Gastrocnemius medialis (tissue), 4 donors: ENCODE data around the gene AKAP7. TPM values are rescaled to one million over a fixed set of nuclear protein-coding genes. Genes with fewer than 3 reads are reported as not detected.

Experiments used
- ATAC-seq, 2 donors: fragments of 150-250 bp; one replicate each; pipeline ENCODE4 v1.9.1; 2016
- DNase-seq, 2 donors: peaks; one replicate each; pipeline ENCODE4 v3.0.0-alpha.2; 2019
- H3K27ac ChIP-seq, 4 donors: fragments of 200-600 bp; sonication (generic); 1 replicate in 1 of 4; 2 replicates in 3 of 4; pipeline ENCODE4 v1.5.1; 2016 to 2018; ENCODE audit warnings: mild to moderate bottlenecking in 2 of 4, moderate library complexity in 1 of 4
- H3K27me3 ChIP-seq, 3 donors: fragments of 200-600 bp; sonication (generic) in 2 of 3; 1 replicate in 1 of 3; 2 replicates in 2 of 3; pipeline versions ENCODE4 v1.5.1 to v1.6.0; 2016 to 2019; ENCODE audit warnings: mild to moderate bottlenecking in 1 of 3, moderate library complexity in 1 of 3
- H3K36me3 ChIP-seq, 2 donors: fragments of 200-600 bp; sonication (generic) in 1 of 2; one replicate each; pipeline ENCODE4 v1.5.1; 2017 to 2018
- H3K4me1 ChIP-seq, 2 donors: fragments of 200-600 bp; sonication (generic) in 1 of 2; one replicate each; pipeline ENCODE4 v1.5.1; 2016 to 2017; ENCODE audit warnings: mild to moderate bottlenecking in 2 of 2
- H3K4me3 ChIP-seq, 4 donors: fragments of 200-600 bp; sonication (generic) in 3 of 4; 1 replicate in 1 of 4; 2 replicates in 3 of 4; pipeline ENCODE4 v1.5.1; 2016 to 2019; ENCODE audit warnings: mild to moderate bottlenecking in 2 of 4
- H3K9me3 ChIP-seq, 3 donors: fragments of 200-600 bp; sonication (generic) in 2 of 3; 1 replicate in 1 of 3; 2 replicates in 2 of 3; pipeline ENCODE4 v1.5.1; 2016 to 2019
- POLR2A ChIP-seq, 2 donors: fragments of 450-650 bp; IDR thresholded peaks; one replicate each; pipeline ENCODE4 v1.6.1; 2017; ENCODE audit warnings: antibody characterized with exemption in 2 of 2, mild to moderate bottlenecking in 2 of 2, moderate library complexity in 2 of 2
- in situ Hi-C, 4 donors: fragments of 200-750 bp; cut with MboI; loops; one replicate each; pipeline versions ENCODE4 v1.15.0 to v1.8.0; 2017; ENCODE audit warnings: low sequenced_read_pairs in 4 of 4
- intact Hi-C: fragments of 100-400 bp; cut with DNase I; formaldehyde crosslinking; loops from one replicate; pipeline ENCODE4 v1.15.1; 2023; ENCODE audit warnings: low total_unique reads
- total RNA-seq, 4 donors: library from RNA; depleted of rRNA; stranded (reverse); fragments of >200 nt; gene quantifications; one replicate each; pipeline versions ENCODE4 v1.1.0 to v1.2.3, GENCODE V29; 2016
- TF ChIP-seq, protein P1 (sequence below), 5 experiments: fragments of 450-650 bp in 3 of 5; fragments of 200-600 bp in 2 of 5; sonication (generic) in 2 of 5; IDR thresholded peaks in 4 of 5; conservative IDR thresholded peaks in 1 of 5; 1 replicate in 4 of 5; 2 replicates in 1 of 5; pipeline ENCODE4 v1.5.1; 2016 to 2019; ENCODE audit warnings: antibody characterized with exemption in 5 of 5, mild to moderate bottlenecking in 3 of 5, moderate library complexity in 3 of 5

The AKAP7 gene
- total RNA-seq, 4 donors from 2014 or later: 5.2 to 14.6 (median 7.5) TPM

DNA sequence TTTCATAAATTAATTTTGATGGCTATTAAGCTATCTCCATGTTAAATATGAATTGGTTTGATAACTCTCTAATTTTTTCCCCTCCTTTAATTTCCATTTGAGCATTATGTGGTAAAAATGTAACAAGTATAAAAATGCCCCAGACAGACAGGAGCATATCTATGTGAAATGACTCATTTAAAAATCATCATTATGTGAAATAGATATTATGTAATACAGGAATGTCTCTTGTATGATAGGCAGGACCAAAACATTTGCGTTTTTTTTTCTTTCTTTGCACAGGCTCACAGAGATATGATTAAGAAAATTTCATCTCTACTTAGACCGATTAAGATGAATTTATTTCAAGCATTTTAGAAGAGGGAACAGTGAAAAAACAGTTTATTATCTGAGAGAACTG, 95.8 kb downstream of the AKAP7 start:
- no peak overlapping the region for H3K4me3 ChIP-seq
- no peak overlapping the region for H3K27ac ChIP-seq
- ATAC-seq (no peak), DNase-seq (no peak)
- intact Hi-C loops: no loop called here
- H3K27me3 ChIP-seq: no peaks in the 10 kb centered on the region
- in situ Hi-C loops: no loop called here
- H3K4me1 ChIP-seq: no peaks in the 10 kb centered on the region
- H3K9me3 ChIP-seq: no peaks in the 10 kb centered on the region
- no peak for TF ChIP-seq POLR2A (IDR thresholded peaks at IDR 0.05)
- TF ChIP-seq, protein P1, sequence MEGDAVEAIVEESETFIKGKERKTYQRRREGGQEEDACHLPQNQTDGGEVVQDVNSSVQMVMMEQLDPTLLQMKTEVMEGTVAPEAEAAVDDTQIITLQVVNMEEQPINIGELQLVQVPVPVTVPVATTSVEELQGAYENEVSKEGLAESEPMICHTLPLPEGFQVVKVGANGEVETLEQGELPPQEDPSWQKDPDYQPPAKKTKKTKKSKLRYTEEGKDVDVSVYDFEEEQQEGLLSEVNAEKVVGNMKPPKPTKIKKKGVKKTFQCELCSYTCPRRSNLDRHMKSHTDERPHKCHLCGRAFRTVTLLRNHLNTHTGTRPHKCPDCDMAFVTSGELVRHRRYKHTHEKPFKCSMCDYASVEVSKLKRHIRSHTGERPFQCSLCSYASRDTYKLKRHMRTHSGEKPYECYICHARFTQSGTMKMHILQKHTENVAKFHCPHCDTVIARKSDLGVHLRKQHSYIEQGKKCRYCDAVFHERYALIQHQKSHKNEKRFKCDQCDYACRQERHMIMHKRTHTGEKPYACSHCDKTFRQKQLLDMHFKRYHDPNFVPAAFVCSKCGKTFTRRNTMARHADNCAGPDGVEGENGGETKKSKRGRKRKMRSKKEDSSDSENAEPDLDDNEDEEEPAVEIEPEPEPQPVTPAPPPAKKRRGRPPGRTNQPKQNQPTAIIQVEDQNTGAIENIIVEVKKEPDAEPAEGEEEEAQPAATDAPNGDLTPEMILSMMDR (IDR thresholded peaks at IDR 0.05 in 4 of 5, conservative IDR thresholded peaks at IDR 0.05 in 1 of 5): no peak
- H3K36me3 ChIP-seq: no peaks in the 10 kb centered on the region

DNA sequence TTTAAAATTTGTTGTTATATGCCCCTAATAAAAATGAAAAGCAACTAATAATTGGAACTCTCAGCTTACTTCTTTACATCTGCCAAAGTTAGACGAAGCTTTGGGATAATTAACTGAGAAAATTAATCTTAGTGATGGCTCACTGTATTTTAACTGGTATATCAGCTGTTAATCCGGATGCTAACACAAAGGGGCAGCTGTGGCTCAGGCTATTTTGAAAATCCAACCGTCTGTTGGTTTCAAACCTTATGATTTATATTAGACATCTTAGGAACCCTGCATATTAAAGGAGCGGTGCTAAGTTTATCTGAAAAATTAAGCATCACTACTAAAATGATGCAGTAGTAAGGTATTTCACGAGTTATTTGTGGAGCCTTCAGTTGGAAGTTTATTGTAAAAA, 96.6 kb downstream of the AKAP7 start:
- Histone ChIP-seq H3K4me3 (no peak overlapping the region), H3K9me3 (no peaks in the 10 kb centered on the region), H3K36me3 (no peaks in the 10 kb centered on the region), H3K27me3 (no peaks in the 10 kb centered on the region), H3K4me1 (no peaks in the 10 kb centered on the region), H3K27ac (no peak overlapping the region)
- in situ Hi-C loops (no loop called here), intact Hi-C loops (no loop called here)
- TF ChIP-seq POLR2A (IDR thresholded peaks at IDR 0.05): no peak
- TF ChIP-seq, protein P1 (IDR thresholded peaks at IDR 0.05 in 4 of 5, conservative IDR thresholded peaks at IDR 0.05 in 1 of 5): no peak
- no peak for DNase-seq
- ATAC-seq: no peak

DNA sequence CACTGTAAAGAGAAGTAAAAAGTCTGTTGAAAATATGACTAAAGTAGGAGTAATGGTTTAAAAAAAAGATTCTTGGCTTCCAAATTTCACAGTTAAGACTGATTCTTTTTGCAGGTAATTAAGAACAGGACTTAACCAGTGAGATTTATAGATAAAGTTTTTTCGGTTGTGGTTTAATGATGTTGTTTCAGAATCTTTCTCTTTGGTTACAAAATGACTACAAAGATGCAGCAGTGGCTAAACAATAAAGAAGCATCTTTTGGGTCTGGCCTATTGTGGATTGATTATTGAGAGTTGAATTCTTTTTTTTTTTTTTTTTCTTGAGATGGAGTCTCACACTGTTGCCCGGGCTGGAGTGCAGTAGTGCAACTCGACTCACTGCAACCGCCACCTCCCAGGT, 109.7 kb downstream of the AKAP7 start:
- Histone ChIP-seq H3K27me3 (no peaks in the 10 kb centered on the region), H3K4me3 (no peak overlapping the region), H3K27ac (no peak overlapping the region), H3K36me3 (no peaks in the 10 kb centered on the region), H3K9me3 (no peaks in the 10 kb centered on the region), H3K4me1 (no peaks in the 10 kb centered on the region)
- DNase-seq (no peak), ATAC-seq (no peak)
- in situ Hi-C loops: no loop called here
- intact Hi-C loops: no loop called here
- TF ChIP-seq, protein P1 (IDR thresholded peaks at IDR 0.05 in 4 of 5, conservative IDR thresholded peaks at IDR 0.05 in 1 of 5): no peak
- TF ChIP-seq POLR2A (IDR thresholded peaks at IDR 0.05): no peak

DNA sequence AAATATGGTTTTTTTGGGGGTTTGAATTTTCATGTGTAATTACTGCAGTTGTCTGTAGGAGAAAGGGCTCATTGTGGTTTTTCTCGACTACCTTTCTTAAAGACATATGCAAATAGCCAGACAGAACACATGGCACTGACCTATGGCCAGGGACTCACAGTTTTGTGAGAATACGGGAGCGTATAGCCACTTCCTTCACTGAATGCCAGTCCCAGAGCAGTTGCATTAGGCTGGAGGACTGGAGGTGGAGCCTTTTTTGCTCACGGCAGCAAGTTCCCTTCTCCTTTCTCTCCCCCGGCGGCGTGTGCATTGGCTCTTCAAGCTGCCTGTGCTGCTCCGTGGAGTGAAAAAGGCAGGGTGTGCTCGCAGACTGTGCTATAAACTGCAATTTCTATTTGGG, 114.9 kb downstream of the AKAP7 start:
- Histone ChIP-seq H3K9me3 (no peaks in the 10 kb centered on the region), H3K4me1 (peaks cover 0 to 8% of the 10 kb centered on the region in 2 donors), H3K4me3 (peak overlapping the region in 3 of 4 donors; percentile 11 to 20 (median 18)), H3K36me3 (no peaks in the 10 kb centered on the region), H3K27ac (no peak overlapping the region), H3K27me3 (no peaks in the 10 kb centered on the region)
- in situ Hi-C loops: no loop called here
- TF ChIP-seq POLR2A (IDR thresholded peaks at IDR 0.05): no peak
- TF ChIP-seq, protein P1 (IDR thresholded peaks at IDR 0.05 in 4 of 5, conservative IDR thresholded peaks at IDR 0.05 in 1 of 5): no peak
- ATAC-seq (no peak), DNase-seq (peak; percentile 13 to 25)
- intact Hi-C loops: no loop called here

DNA sequence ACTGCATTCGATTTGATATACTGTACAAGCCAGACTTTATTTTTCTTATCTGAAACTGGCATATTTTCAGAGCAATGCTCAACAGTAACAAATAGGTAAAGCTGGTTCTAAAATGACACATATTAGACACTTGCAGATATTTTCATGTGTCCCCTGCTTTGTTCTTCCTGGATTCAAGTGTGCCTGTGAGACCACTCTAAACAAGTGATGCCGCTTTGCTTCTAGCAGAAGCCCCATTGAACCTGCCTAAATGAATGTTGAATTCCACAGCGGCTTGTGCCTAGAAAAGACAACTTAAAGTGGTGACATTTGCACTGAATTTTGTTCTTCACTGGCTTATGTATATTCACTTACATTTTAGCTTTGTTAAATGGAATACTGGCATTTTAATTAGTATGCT, 115.7 kb downstream of the AKAP7 start:
- H3K4me1 ChIP-seq: peaks cover 0 to 8% of the 10 kb centered on the region in 2 donors
- no peak for TF ChIP-seq POLR2A (IDR thresholded peaks at IDR 0.05)
- TF ChIP-seq, protein P1 (IDR thresholded peaks at IDR 0.05 in 4 of 5, conservative IDR thresholded peaks at IDR 0.05 in 1 of 5): no peak
- intact Hi-C loops: no loop called here
- no peak overlapping the region for H3K4me3 ChIP-seq
- in situ Hi-C loops: no loop called here
- H3K36me3 ChIP-seq: no peaks in the 10 kb centered on the region
- no peaks in the 10 kb centered on the region for H3K27me3 ChIP-seq
- DNase-seq: no peak
- no peak for ATAC-seq
- H3K9me3 ChIP-seq: no peaks in the 10 kb centered on the region
- H3K27ac ChIP-seq: no peak overlapping the region
